NB4 (cell line): Measurements from ENCODE around the gene ITGB8.

Source experiments
- DNase-seq: peaks from one replicate; pipeline ENCODE4 v3.0.0; 2010; ENCODE audit warnings: low read depth
- H3K4me3 ChIP-seq: one replicate; pipeline ENCODE4 v1.5.1; 2011; ENCODE audit warnings: mild to moderate bottlenecking, low read depth, low read length, moderate library complexity
- CTCF ChIP-seq: IDR thresholded peaks from one replicate; pipeline ENCODE4 v1.5.1; 2012; ENCODE audit warnings: low read depth, low read length
- MYC ChIP-seq: IDR thresholded peaks from 2 replicates; pipeline ENCODE4 v1.6.1; 2011; ENCODE audit warnings: low read depth, low read length
- POLR2A ChIP-seq: IDR thresholded peaks from 2 replicates; pipeline ENCODE4 v1.6.1; 2011; ENCODE audit warnings: mild to moderate bottlenecking; ENCODE audit not compliant: insufficient read length; ENCODE audit errors: extremely low read depth
- TF ChIP-seq, protein P1 (sequence below): IDR thresholded peaks from 2 replicates; pipeline ENCODE4 v1.6.1; 2011; ENCODE audit warnings: low read depth, low read length

Gene ITGB8

GRCh38 chr7:20351901-20352300 is 21.2 kb downstream of the ITGB8 start:
- H3K4me3 ChIP-seq, result no peak overlapping the region
- DNase-seq, result no peak
- TF ChIP-seq MYC (no peak), POLR2A (no peak), CTCF (no peak)
- TF ChIP-seq, protein P1, sequence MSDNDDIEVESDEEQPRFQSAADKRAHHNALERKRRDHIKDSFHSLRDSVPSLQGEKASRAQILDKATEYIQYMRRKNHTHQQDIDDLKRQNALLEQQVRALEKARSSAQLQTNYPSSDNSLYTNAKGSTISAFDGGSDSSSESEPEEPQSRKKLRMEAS, result no peak

DNA sequence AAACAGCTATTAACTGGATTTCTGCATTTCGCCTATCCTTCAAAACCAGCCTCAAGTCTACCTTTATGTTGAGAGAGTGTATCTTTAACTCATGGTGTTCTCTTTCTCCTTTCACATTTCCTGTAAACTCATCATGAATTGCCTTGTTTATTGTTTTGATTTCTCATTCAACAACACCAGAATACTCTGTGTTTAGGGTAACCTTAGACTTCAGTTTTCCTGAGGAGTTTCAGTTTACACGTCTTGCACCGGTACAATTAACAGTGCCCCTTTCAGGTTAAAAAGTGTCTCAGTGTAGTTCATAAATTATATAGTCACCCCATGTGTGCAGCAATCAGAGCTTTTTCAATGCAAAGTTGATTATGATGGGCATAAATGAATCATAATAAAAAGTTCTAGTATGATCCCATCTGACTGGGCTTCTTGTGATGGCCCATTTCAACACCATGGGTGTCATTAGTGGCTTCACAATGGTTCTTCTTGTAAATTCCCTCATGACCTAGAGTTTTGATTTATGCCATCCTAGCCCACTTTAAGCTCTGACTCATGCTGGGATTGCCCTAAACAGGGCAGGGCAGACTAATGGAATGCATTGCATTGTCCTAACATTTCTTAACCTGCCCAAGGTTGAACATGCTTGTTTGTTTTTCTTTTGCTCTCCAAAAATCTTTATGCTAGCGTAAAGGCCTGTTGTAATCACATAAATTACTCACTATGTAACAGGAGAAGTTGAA is 22.0 kb downstream of the ITGB8 start:
- no peak for DNase-seq
- no peak overlapping the region for H3K4me3 ChIP-seq
- no peak for TF ChIP-seq POLR2A
- TF ChIP-seq, protein P1, result no peak
- no peak for TF ChIP-seq MYC
- no peak for TF ChIP-seq CTCF

- H3K4me3 ChIP-seq, result no peak overlapping the region
- TF ChIP-seq POLR2A, result no peak
- no peak for TF ChIP-seq MYC
- no peak for TF ChIP-seq CTCF
- TF ChIP-seq, protein P1, result no peak
- no peak for DNase-seq
Observed at GRCh38 chr7:20354610-20355528, 24.2 kb downstream of the ITGB8 start.

GRCh38 chr7:20358106-20358505 is 27.4 kb downstream of the ITGB8 start:
- no peak for TF ChIP-seq POLR2A
- H3K4me3 ChIP-seq, result no peak overlapping the region
- DNase-seq, result no peak

DNA sequence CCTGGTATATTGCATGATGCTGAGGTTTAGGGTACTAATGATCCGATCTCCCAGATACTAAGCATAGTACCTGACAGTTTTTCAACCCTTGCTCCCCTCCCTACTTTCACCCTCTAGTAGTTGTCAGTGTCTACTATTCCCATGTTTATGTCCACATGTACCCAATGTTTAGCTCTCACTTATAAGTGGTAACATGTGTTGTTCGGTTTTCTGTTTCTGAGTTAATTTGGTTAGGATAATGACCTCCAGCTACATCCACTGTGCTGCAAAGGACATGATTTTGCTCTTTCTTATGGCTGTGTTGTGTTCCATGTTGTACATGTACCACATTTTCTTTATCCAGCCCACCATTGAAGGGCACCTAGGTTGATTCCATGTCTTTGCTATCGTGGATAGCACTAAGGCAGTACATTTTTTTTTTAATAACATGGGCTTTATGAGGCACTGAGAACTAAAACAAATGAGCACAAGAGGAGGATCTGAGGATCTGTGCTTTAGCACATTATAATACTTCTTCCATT is 28.1 kb downstream of the ITGB8 start:
- TF ChIP-seq MYC, result no peak
- TF ChIP-seq, protein P1, result no peak
- TF ChIP-seq POLR2A, result no peak
- no peak for TF ChIP-seq CTCF

More for the DNA sequence above, 28.1 kb downstream of the ITGB8 start:
- DNase-seq, result no peak
- H3K4me3 ChIP-seq, result no peak overlapping the region
